GM23338 (cell line): ENCODE results near the gene MDM4. TPM values are rescaled to one million over a fixed set of nuclear protein-coding genes. Genes with fewer than 3 reads are reported as not detected.

ENCODE experiments used
- ATAC-seq: fragments of 200-7000 bp; cut with Tn5 transposase; 3 replicates; pipeline ENCODE4 v1.9.1; 2020
- DNase-seq: peaks from one replicate; pipeline ENCODE4 v3.0.0-alpha.2; 2015; ENCODE audit warnings: low spot score
- H2AFZ ChIP-seq: fragments of 200-600 bp; sonication (generic); 2 replicates; pipeline ENCODE4 v1.8.0; 2016; ENCODE audit warnings: antibody characterized with exemption, mild to moderate bottlenecking, moderate library complexity
- H3F3A ChIP-seq: fragments of 200-600 bp; sonication (generic); replicated peaks from 2 replicates; pipeline ENCODE4 v1.8.0; 2017; ENCODE audit warnings: antibody characterized with exemption, mixed run types, low read depth
- H3K27ac ChIP-seq: fragments of 200-600 bp; sonication (generic); 2 replicates; pipeline ENCODE4 v1.6.1; 2016; ENCODE audit warnings: low read depth
- H3K27me3 ChIP-seq: fragments of 200-600 bp; sonication (generic); 2 replicates; pipeline ENCODE4 v1.8.0; 2016; ENCODE audit warnings: mild to moderate bottlenecking, mixed run types, moderate library complexity; ENCODE audit not compliant: insufficient read depth
- H3K36me3 ChIP-seq: fragments of 200-600 bp; sonication (generic); 2 replicates; pipeline ENCODE4 v1.8.0; 2016; ENCODE audit warnings: mild to moderate bottlenecking; ENCODE audit not compliant: insufficient read depth
- H3K4me1 ChIP-seq: fragments of 200-600 bp; sonication (generic); 2 replicates; pipeline ENCODE4 v1.8.0; 2016; ENCODE audit warnings: mild to moderate bottlenecking, moderate library complexity; ENCODE audit not compliant: insufficient read depth
- H3K4me2 ChIP-seq: fragments of 200-600 bp; sonication (generic); 2 replicates; pipeline ENCODE4 v1.7.1; 2017; ENCODE audit warnings: mixed run types
- H3K4me3 ChIP-seq: fragments of 200-600 bp; sonication (generic); 2 replicates; pipeline ENCODE4 v1.6.1; 2016; ENCODE audit warnings: mixed run types
- H3K79me2 ChIP-seq: fragments of 200-600 bp; sonication (generic); replicated peaks from 2 replicates; pipeline ENCODE4 v1.8.0; 2017; ENCODE audit warnings: mild to moderate bottlenecking; ENCODE audit not compliant: insufficient read depth
- H3K9me2 ChIP-seq: fragments of 200-600 bp; sonication (generic); 2 replicates; pipeline ENCODE4 v1.8.0; 2017; ENCODE audit not compliant: insufficient read depth
- H4K20me1 ChIP-seq: fragments of 200-600 bp; sonication (generic); replicated peaks from 2 replicates; pipeline ENCODE4 v1.8.0; 2017; ENCODE audit warnings: mild to moderate bottlenecking; ENCODE audit not compliant: insufficient read depth
- H3K27ac Mint-ChIP-seq: 2 replicates; pipeline ENCODE4 v1.8.0; 2020; ENCODE audit warnings: inconsistent platforms, mild to moderate bottlenecking, moderate library complexity, mixed read lengths
- H3K27me3 Mint-ChIP-seq: 3 replicates; pipeline ENCODE4 v1.8.0; 2022; ENCODE audit warnings: low read depth, mild to moderate bottlenecking, moderate library complexity, mixed read lengths, inconsistent platforms; ENCODE audit not compliant: insufficient read depth, poor library complexity
- H3K36me3 Mint-ChIP-seq: 3 replicates; pipeline ENCODE4 v1.8.0; 2021; ENCODE audit warnings: low read depth, mild to moderate bottlenecking, inconsistent platforms, moderate library complexity, mixed read lengths
- H3K4me1 Mint-ChIP-seq: 3 replicates; pipeline ENCODE4 v1.8.0; 2020; ENCODE audit warnings: mild to moderate bottlenecking, inconsistent platforms, mixed read lengths
- H3K4me3 Mint-ChIP-seq: 3 replicates; pipeline ENCODE4 v1.8.0; 2021; ENCODE audit warnings: moderate library complexity, mild to moderate bottlenecking, inconsistent platforms, mixed read lengths
- H3K9me3 Mint-ChIP-seq: 3 replicates; pipeline ENCODE4 v1.8.0; 2020; ENCODE audit warnings: moderate library complexity, mild to moderate bottlenecking, inconsistent platforms, mixed read lengths
- CREB1 ChIP-seq: fragments of 250-450 bp; sonication (Bioruptor Pico); IDR thresholded peaks from 2 replicates; pipeline ENCODE4 v1.5.0; 2020; ENCODE audit warnings: low read depth, mild to moderate bottlenecking, moderate library complexity
- CTCF ChIP-seq, 2 experiments: fragments of 200-600 bp in 1 of 2; sonication (generic) in 1 of 2; conservative IDR thresholded peaks; 2 replicates each; pipeline versions ENCODE4 v1.5.1 to v1.6.1; 2016 to 2017; ENCODE audit warnings: antibody characterized with exemption in 2 of 2, low read depth in 2 of 2, mild to moderate bottlenecking in 2 of 2, moderate library complexity in 1 of 2
- ETS1 ChIP-seq: IDR thresholded peaks from 2 replicates; pipeline ENCODE4 v1.6.1; 2016; ENCODE audit warnings: antibody characterized with exemption
- EZH2 ChIP-seq: fragments of 200-600 bp; sonication (generic); IDR thresholded peaks from one replicate; pipeline ENCODE4 v1.8.0; 2017; ENCODE audit warnings: antibody characterized with exemption, mild to moderate bottlenecking, low read depth; ENCODE audit not compliant: unreplicated experiment
- EZH2phosphoT487 ChIP-seq: fragments of 200-600 bp; sonication (generic); IDR thresholded peaks from one replicate; pipeline ENCODE4 v1.8.1; 2018; ENCODE audit warnings: antibody characterized with exemption; ENCODE audit not compliant: unreplicated experiment
- JUNB ChIP-seq: IDR thresholded peaks from one replicate; pipeline ENCODE4 v1.6.1; 2016; ENCODE audit warnings: antibody characterized with exemption; ENCODE audit not compliant: unreplicated experiment
- NANOG ChIP-seq: IDR thresholded peaks from 2 replicates; pipeline ENCODE4 v1.6.1; 2016; ENCODE audit warnings: antibody characterized with exemption, borderline replicate concordance
- POLR2AphosphoS5 ChIP-seq: IDR thresholded peaks from 2 replicates; pipeline ENCODE4 v1.6.1; 2016; ENCODE audit warnings: antibody characterized with exemption, low read depth
- REST ChIP-seq: IDR thresholded peaks from one replicate; pipeline ENCODE4 v1.6.1; 2018; ENCODE audit warnings: antibody characterized with exemption; ENCODE audit not compliant: unreplicated experiment
- STAT1 ChIP-seq: IDR thresholded peaks from one replicate; pipeline ENCODE4 v1.6.1; 2016; ENCODE audit warnings: antibody characterized with exemption; ENCODE audit not compliant: unreplicated experiment
- ZNF114 ChIP-seq: fragments of 250-450 bp; sonication (Bioruptor Pico); IDR thresholded peaks from 2 replicates; pipeline ENCODE4 v1.5.0; 2020; ENCODE audit warnings: mild to moderate bottlenecking, moderate library complexity
- ZNF331 ChIP-seq: fragments of 250-450 bp; sonication (Bioruptor Pico); IDR thresholded peaks from 2 replicates; pipeline ENCODE4 v1.5.0; 2020; ENCODE audit warnings: low read depth, mild to moderate bottlenecking, moderate library complexity
- ZNF462 ChIP-seq: fragments of 250-450 bp; sonication (Bioruptor Pico); IDR thresholded peaks from 2 replicates; pipeline ENCODE4 v1.5.0; 2020; ENCODE audit warnings: mild to moderate bottlenecking, moderate library complexity
- polyA plus RNA-seq: library from polyadenylated mRNA; unstranded; fragments of >200 nt; fragmentation: Nextera tagmentation; extraction: Ambion mirVana; gene quantifications from 2 replicates; pipeline ENCODE4 v1.2.1, GENCODE V29; 2016
- total RNA-seq: library from RNA; depleted of rRNA; stranded (reverse); fragments of >200 nt; shearing (Covaris generic); gene quantifications from 2 replicates; pipeline ENCODE4 v1.2.3, GENCODE V29; 2014

The MDM4 gene
- total and polyA plus RNA-seq, 2 experiments from 2014 or later: 24.8 to 56.1 TPM

GRCh38 chr1:204475656-204476432, 40.4 kb upstream of the MDM4 start:
- peaks cover 59% of the 10 kb centered on the region for H3K4me1 Mint-ChIP-seq
- peaks cover 13% of the 10 kb centered on the region; the same call in 1 of the 2 replicates for H3K79me2 ChIP-seq
- DNase-seq (no peak), ATAC-seq (no peak)
- peaks cover 5% of the 10 kb centered on the region; the same call in 1 of the 2 replicates for H4K20me1 ChIP-seq
- TF ChIP-seq CREB1: no peak
- no peak for TF ChIP-seq ZNF331 (CRISPR knock-in tag)
- no peak for TF ChIP-seq ZNF462 (CRISPR knock-in tag)
- no peak for TF ChIP-seq REST
- TF ChIP-seq NANOG: no peak
- TF ChIP-seq EZH2: no peak
- TF ChIP-seq EZH2phosphoT487: no peak
- TF ChIP-seq ZNF114: no peak
- no peak for TF ChIP-seq JUNB
- no peak for TF ChIP-seq STAT1
- TF ChIP-seq ETS1: no peak
- TF ChIP-seq POLR2AphosphoS5: no peak
- no peak for TF ChIP-seq CTCF (conservative IDR thresholded peaks at IDR 0.05; ENCODE audit: low read depth in 2 of 2)
- H3K27me3 Mint-ChIP-seq: peaks cover 2% of the 10 kb centered on the region
- H3F3A ChIP-seq: no peaks in the 10 kb centered on the region
- no peak overlapping the region for H3K27ac Mint-ChIP-seq
- H3K27me3 ChIP-seq: no peaks in the 10 kb centered on the region
- H3K36me3 ChIP-seq: no peaks in the 10 kb centered on the region
- H3K4me3 ChIP-seq: no peak overlapping the region
- no peak overlapping the region for H2AFZ ChIP-seq
- no peak overlapping the region for H3K27ac ChIP-seq
- no peak overlapping the region for H3K4me3 Mint-ChIP-seq
- peaks cover 20% of the 10 kb centered on the region; the same call in 1 of the 2 replicates for H3K4me1 ChIP-seq
- H3K4me2 ChIP-seq: no peak overlapping the region
- no peaks in the 10 kb centered on the region for H3K9me3 Mint-ChIP-seq
- no peaks in the 10 kb centered on the region; the same call in 1 of the 2 replicates for H3K9me2 ChIP-seq
- no peaks in the 10 kb centered on the region; the same call in 1 of the 3 replicates for H3K36me3 Mint-ChIP-seq
